NT2/D1 (cell line): ENCODE measurements around the gene ACVR1B.

Experiments used
- DNase-seq: peaks from one replicate; pipeline ENCODE4 v3.0.0-alpha.2; 2011; ENCODE audit warnings: low read depth, low spot score
- H3K27me3 ChIP-seq: 2 replicates; pipeline ENCODE4 v1.6.0; 2011; ENCODE audit warnings: mild to moderate bottlenecking; ENCODE audit not compliant: insufficient read length, insufficient read depth
- H3K36me3 ChIP-seq: 2 replicates; pipeline ENCODE4 v1.6.1; 2011; ENCODE audit warnings: mild to moderate bottlenecking, low read length, mixed read lengths; ENCODE audit not compliant: insufficient read depth, insufficient read length
- H3K4me1 ChIP-seq: 2 replicates; pipeline ENCODE4 v1.5.1; 2011; ENCODE audit not compliant: insufficient read depth, insufficient read length
- H3K4me3 ChIP-seq: 2 replicates; pipeline ENCODE4 v1.5.1; 2011; ENCODE audit warnings: low read depth; ENCODE audit not compliant: insufficient read length
- H3K9ac ChIP-seq: 2 replicates; pipeline ENCODE4 v1.6.0; 2011; ENCODE audit warnings: low read depth; ENCODE audit not compliant: insufficient read length
- H3K9me3 ChIP-seq: 2 replicates; pipeline ENCODE4 v1.5.1; 2011; ENCODE audit warnings: mild to moderate bottlenecking, low read length; ENCODE audit not compliant: insufficient read depth
- SUZ12 ChIP-seq: IDR thresholded peaks from 2 replicates; pipeline ENCODE4 v1.6.1; 2011; ENCODE audit not compliant: insufficient read length, insufficient read depth; ENCODE audit errors: extremely low read depth
- YY1 ChIP-seq: IDR thresholded peaks from 2 replicates; pipeline ENCODE4 v1.6.1; 2011; ENCODE audit not compliant: insufficient read length, insufficient read depth
- ZNF274 ChIP-seq: IDR thresholded peaks from 2 replicates; pipeline ENCODE4 v1.6.1; 2011; ENCODE audit warnings: mild to moderate bottlenecking, low read depth, low read length

ACVR1B gene

GRCh38 chr12:51955702-51956101 is 4.2 kb downstream of the ACVR1B start:
- TF ChIP-seq SUZ12 (no peak), ZNF274 (no peak), YY1 (no peak)
- no peaks in the 10 kb centered on the region for H3K9me3 ChIP-seq
- DNase-seq: no peak
- H3K4me1 ChIP-seq: no peaks in the 10 kb centered on the region
- peaks cover 5% of the 10 kb centered on the region for H3K27me3 ChIP-seq
- H3K36me3 ChIP-seq: peaks cover 20% of the 10 kb centered on the region
- no peak overlapping the region for H3K4me3 ChIP-seq
- no peak overlapping the region for H3K9ac ChIP-seq

GRCh38 chr12:51958542-51958941 is 7.0 kb downstream of the ACVR1B start:
- Histone ChIP-seq H3K27me3 (no peaks in the 10 kb centered on the region), H3K36me3 (peaks cover 24% of the 10 kb centered on the region), H3K9ac (no peak overlapping the region), H3K4me1 (no peaks in the 10 kb centered on the region), H3K4me3 (no peak overlapping the region), H3K9me3 (no peaks in the 10 kb centered on the region; the same call in 1 of the 2 replicates)
- no peak for TF ChIP-seq SUZ12
- no peak for TF ChIP-seq YY1
- TF ChIP-seq ZNF274: no peak
- no peak for DNase-seq

- Histone ChIP-seq H3K36me3 (peaks cover 24% of the 10 kb centered on the region), H3K9ac (no peak overlapping the region), H3K9me3 (no peaks in the 10 kb centered on the region; the same call in 1 of the 2 replicates), H3K27me3 (no peaks in the 10 kb centered on the region), H3K4me3 (no peak overlapping the region), H3K4me1 (no peaks in the 10 kb centered on the region)
- no peak for TF ChIP-seq ZNF274
- DNase-seq: no peak
Measured at GRCh38 chr12:51959211-51959610, 7.7 kb downstream of the ACVR1B start.

GRCh38 chr12:51959921-51960320 is 8.4 kb downstream of the ACVR1B start:
- TF ChIP-seq SUZ12 (no peak), ZNF274 (no peak), YY1 (no peak)
- H3K9ac ChIP-seq: no peak overlapping the region
- H3K9me3 ChIP-seq: peaks cover 4% of the 10 kb centered on the region
- peaks cover 24% of the 10 kb centered on the region for H3K36me3 ChIP-seq
- H3K4me1 ChIP-seq: no peaks in the 10 kb centered on the region
- no peak overlapping the region for H3K4me3 ChIP-seq
- no peak for DNase-seq
- H3K27me3 ChIP-seq: no peaks in the 10 kb centered on the region

DNA sequence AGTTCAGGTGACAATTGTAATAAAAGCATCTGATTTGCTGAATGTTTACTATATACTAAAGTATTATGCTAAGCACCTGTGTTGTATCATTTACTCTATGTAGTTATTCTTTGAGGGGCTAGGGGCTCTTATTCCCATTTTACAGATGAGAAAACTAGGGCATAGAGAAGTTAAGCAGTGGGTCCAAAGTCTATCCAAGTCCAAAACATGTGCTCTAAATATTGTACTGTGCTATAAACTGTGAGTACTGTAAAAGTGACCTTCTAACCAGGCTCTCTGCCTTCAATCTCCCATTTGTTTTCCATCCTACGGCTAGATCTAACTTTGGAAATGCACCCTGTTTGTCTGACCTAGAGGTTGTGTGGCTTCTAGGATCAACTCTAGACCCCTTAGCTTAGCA is 9.0 kb downstream of the ACVR1B start:
- Histone ChIP-seq H3K9me3 (peaks cover 6% of the 10 kb centered on the region), H3K4me1 (no peaks in the 10 kb centered on the region), H3K9ac (no peak overlapping the region), H3K27me3 (no peaks in the 10 kb centered on the region), H3K36me3 (peaks cover 24% of the 10 kb centered on the region), H3K4me3 (no peak overlapping the region)
- DNase-seq: no peak
- TF ChIP-seq ZNF274 (no peak), YY1 (no peak), SUZ12 (no peak)

GRCh38 chr12:51960890-51961289 is 9.4 kb downstream of the ACVR1B start:
- Histone ChIP-seq H3K27me3 (no peaks in the 10 kb centered on the region), H3K9me3 (peaks cover 6% of the 10 kb centered on the region), H3K4me1 (no peaks in the 10 kb centered on the region), H3K4me3 (no peak overlapping the region), H3K9ac (no peak overlapping the region), H3K36me3 (peaks cover 24% of the 10 kb centered on the region)
- DNase-seq: no peak
- TF ChIP-seq SUZ12 (no peak), YY1 (no peak), ZNF274 (no peak)

DNA sequence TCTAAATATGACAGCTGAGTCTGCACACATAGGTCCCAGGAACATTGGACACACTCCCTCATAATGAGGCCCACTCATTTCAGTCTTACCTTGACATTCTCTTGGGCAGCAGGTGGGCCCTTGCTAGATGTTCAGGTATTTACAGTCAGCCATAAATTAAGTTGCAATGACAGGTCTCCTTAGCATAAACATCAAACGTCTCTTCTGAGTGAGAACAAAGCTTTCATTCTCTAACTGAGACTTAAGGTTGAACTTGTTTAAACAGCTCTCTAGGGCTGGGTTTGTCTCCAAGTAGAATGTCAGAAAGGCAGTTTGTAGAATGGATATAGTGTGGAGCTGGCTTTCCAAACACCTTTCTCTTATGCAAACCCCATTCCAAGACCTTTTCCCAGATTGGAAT is 10.3 kb downstream of the ACVR1B start:
- peaks cover 24% of the 10 kb centered on the region for H3K36me3 ChIP-seq
- peaks cover 6% of the 10 kb centered on the region for H3K9me3 ChIP-seq
- no peaks in the 10 kb centered on the region for H3K27me3 ChIP-seq
- no peak for TF ChIP-seq SUZ12
- TF ChIP-seq YY1: no peak
- no peak for TF ChIP-seq ZNF274
- no peaks in the 10 kb centered on the region for H3K4me1 ChIP-seq
- H3K9ac ChIP-seq: no peak overlapping the region
- no peak overlapping the region for H3K4me3 ChIP-seq
- DNase-seq: no peak

GRCh38 chr12:51962737-51963136 is 11.2 kb downstream of the ACVR1B start:
- peaks cover 6% of the 10 kb centered on the region for H3K9me3 ChIP-seq
- no peak for DNase-seq
- H3K9ac ChIP-seq: no peak overlapping the region
- TF ChIP-seq SUZ12: no peak
- no peak for TF ChIP-seq ZNF274
- no peaks in the 10 kb centered on the region for H3K27me3 ChIP-seq
- H3K4me1 ChIP-seq: no peaks in the 10 kb centered on the region
- peaks cover 24% of the 10 kb centered on the region for H3K36me3 ChIP-seq
- H3K4me3 ChIP-seq: no peak overlapping the region
